Glutamatergic neuron (in vitro differentiated cells): Measurements from ENCODE around the gene AGBL3. TPM values are rescaled to one million over a fixed set of nuclear protein-coding genes. Genes with fewer than 3 reads are reported as not detected.

Source experiments
- DNase-seq: peaks from one replicate; pipeline ENCODE4 v3.0.0; 2022
- H3K27ac Mint-ChIP-seq: one replicate; pipeline ENCODE4 v1.8.0; 2020; ENCODE audit warnings: mild to moderate bottlenecking, mixed read lengths, inconsistent platforms; ENCODE audit not compliant: unreplicated experiment
- H3K27me3 Mint-ChIP-seq: one replicate; pipeline ENCODE4 v1.8.0; 2020; ENCODE audit warnings: mild to moderate bottlenecking, moderate library complexity, mixed read lengths, inconsistent platforms; ENCODE audit not compliant: unreplicated experiment
- H3K36me3 Mint-ChIP-seq: one replicate; pipeline ENCODE4 v1.8.0; 2020; ENCODE audit warnings: mild to moderate bottlenecking, mixed read lengths, inconsistent platforms; ENCODE audit not compliant: unreplicated experiment
- H3K4me1 Mint-ChIP-seq: one replicate; pipeline ENCODE4 v1.8.0; 2020; ENCODE audit warnings: mild to moderate bottlenecking, low read depth, mixed read lengths, inconsistent platforms; ENCODE audit not compliant: unreplicated experiment
- H3K4me3 Mint-ChIP-seq: one replicate; pipeline ENCODE4 v1.8.0; 2020; ENCODE audit warnings: mild to moderate bottlenecking, mixed read lengths, inconsistent platforms; ENCODE audit not compliant: unreplicated experiment
- H3K9me3 Mint-ChIP-seq: one replicate; pipeline ENCODE4 v1.8.0; 2020; ENCODE audit warnings: mild to moderate bottlenecking, moderate library complexity, mixed read lengths, inconsistent platforms; ENCODE audit not compliant: unreplicated experiment
- total RNA-seq: library from RNA; stranded (reverse); fragmentation: NEBNext Ultra II Directional; extraction: Animal tissue kit (Norgen Biotek cat#: 25700); gene quantifications from one replicate; pipeline ENCODE4 v1.2.1, GENCODE V29; 2021; ENCODE audit not compliant: unreplicated experiment
- TF ChIP-seq, protein P1 (sequence below): fragments of 200-600 bp; sonication (generic); IDR thresholded peaks from one replicate; pipeline ENCODE4 v1.5.0; 2021; ENCODE audit not compliant: partially characterized antibody, unreplicated experiment

The AGBL3 gene
- total RNA-seq, 1 donor from 2014 or later, result 2.3 TPM

DNA sequence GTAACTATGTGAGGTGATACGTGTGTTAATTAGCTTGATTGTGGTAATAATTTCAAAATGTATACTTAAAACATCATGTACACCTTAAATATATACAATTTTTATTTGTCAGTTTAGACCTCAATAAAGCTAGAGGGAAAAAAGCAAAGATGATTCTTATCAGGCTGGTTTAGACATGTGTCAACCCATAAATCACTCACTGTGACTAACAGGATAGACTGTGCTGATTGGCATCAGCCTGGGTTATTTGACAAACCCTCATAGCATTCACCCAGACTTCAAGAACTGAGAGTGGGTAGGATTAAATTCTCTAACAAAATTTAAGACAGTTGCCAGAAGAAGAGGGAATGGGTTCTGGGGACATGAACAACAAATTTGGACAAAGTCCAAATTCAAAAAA, 87.8 kb downstream of the AGBL3 start:
- TF ChIP-seq, protein P1, sequence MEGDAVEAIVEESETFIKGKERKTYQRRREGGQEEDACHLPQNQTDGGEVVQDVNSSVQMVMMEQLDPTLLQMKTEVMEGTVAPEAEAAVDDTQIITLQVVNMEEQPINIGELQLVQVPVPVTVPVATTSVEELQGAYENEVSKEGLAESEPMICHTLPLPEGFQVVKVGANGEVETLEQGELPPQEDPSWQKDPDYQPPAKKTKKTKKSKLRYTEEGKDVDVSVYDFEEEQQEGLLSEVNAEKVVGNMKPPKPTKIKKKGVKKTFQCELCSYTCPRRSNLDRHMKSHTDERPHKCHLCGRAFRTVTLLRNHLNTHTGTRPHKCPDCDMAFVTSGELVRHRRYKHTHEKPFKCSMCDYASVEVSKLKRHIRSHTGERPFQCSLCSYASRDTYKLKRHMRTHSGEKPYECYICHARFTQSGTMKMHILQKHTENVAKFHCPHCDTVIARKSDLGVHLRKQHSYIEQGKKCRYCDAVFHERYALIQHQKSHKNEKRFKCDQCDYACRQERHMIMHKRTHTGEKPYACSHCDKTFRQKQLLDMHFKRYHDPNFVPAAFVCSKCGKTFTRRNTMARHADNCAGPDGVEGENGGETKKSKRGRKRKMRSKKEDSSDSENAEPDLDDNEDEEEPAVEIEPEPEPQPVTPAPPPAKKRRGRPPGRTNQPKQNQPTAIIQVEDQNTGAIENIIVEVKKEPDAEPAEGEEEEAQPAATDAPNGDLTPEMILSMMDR, result no peak
- no peaks in the 10 kb centered on the region for H3K9me3 Mint-ChIP-seq
- H3K36me3 Mint-ChIP-seq, result no peaks in the 10 kb centered on the region
- H3K27ac Mint-ChIP-seq, result no peak overlapping the region
- H3K27me3 Mint-ChIP-seq, result no peaks in the 10 kb centered on the region
- H3K4me3 Mint-ChIP-seq, result no peak overlapping the region
- DNase-seq, result no peak
- H3K4me1 Mint-ChIP-seq, result no peaks in the 10 kb centered on the region

- H3K36me3 Mint-ChIP-seq, result no peaks in the 10 kb centered on the region
- no peak for DNase-seq
- H3K27ac Mint-ChIP-seq, result no peak overlapping the region
- no peaks in the 10 kb centered on the region for H3K4me1 Mint-ChIP-seq
- H3K4me3 Mint-ChIP-seq, result no peak overlapping the region
- H3K27me3 Mint-ChIP-seq, result no peaks in the 10 kb centered on the region
- H3K9me3 Mint-ChIP-seq, result no peaks in the 10 kb centered on the region
- TF ChIP-seq, protein P1, result no peak
These were observed 88.2 kb downstream of the AGBL3 start for GRCh38 chr7:135074531-135074930.

GRCh38 chr7:135075716-135076115, 89.4 kb downstream of the AGBL3 start:
- H3K9me3 Mint-ChIP-seq, result no peaks in the 10 kb centered on the region
- H3K36me3 Mint-ChIP-seq, result no peaks in the 10 kb centered on the region
- TF ChIP-seq, protein P1, result no peak
- no peak overlapping the region for H3K27ac Mint-ChIP-seq
- H3K4me1 Mint-ChIP-seq, result no peaks in the 10 kb centered on the region
- no peak for DNase-seq
- H3K27me3 Mint-ChIP-seq, result no peaks in the 10 kb centered on the region
- H3K4me3 Mint-ChIP-seq, result no peak overlapping the region

- DNase-seq, result no peak
- TF ChIP-seq, protein P1, result no peak
- Mint-ChIP-seq H3K27ac (no peak overlapping the region), H3K27me3 (no peaks in the 10 kb centered on the region), H3K4me1 (no peaks in the 10 kb centered on the region), H3K9me3 (no peaks in the 10 kb centered on the region), H3K36me3 (no peaks in the 10 kb centered on the region), H3K4me3 (no peak overlapping the region)
These were observed 90.6 kb downstream of the AGBL3 start for GRCh38 chr7:135076882-135077281.

- Mint-ChIP-seq H3K36me3 (no peaks in the 10 kb centered on the region), H3K9me3 (no peaks in the 10 kb centered on the region), H3K4me1 (no peaks in the 10 kb centered on the region), H3K27me3 (no peaks in the 10 kb centered on the region), H3K4me3 (no peak overlapping the region), H3K27ac (no peak overlapping the region)
- TF ChIP-seq, protein P1, result no peak
- DNase-seq, result no peak
These were observed 91.3 kb downstream of the AGBL3 start for GRCh38 chr7:135077642-135078041.
